HEK293T (cell line): ENCODE data around the gene RANBP2.

Experiments
- L3MBTL2 ChIP-seq: fragments of 450-650 bp; conservative IDR thresholded peaks from 2 replicates; pipeline ENCODE4 v1.6.1; 2016; ENCODE audit warnings: mild to moderate bottlenecking
- LEF1 ChIP-seq: fragments of 450-650 bp; IDR thresholded peaks from 2 replicates; pipeline ENCODE4 v1.6.1; 2017; ENCODE audit warnings: mild to moderate bottlenecking, borderline replicate concordance
- SP1 ChIP-seq: fragments of 450-650 bp; IDR thresholded peaks from 2 replicates; pipeline ENCODE4 v1.6.1; 2017
- ZNF384 ChIP-seq: fragments of 450-650 bp; IDR thresholded peaks from 2 replicates; pipeline ENCODE4 v1.6.1; 2016

DNA sequence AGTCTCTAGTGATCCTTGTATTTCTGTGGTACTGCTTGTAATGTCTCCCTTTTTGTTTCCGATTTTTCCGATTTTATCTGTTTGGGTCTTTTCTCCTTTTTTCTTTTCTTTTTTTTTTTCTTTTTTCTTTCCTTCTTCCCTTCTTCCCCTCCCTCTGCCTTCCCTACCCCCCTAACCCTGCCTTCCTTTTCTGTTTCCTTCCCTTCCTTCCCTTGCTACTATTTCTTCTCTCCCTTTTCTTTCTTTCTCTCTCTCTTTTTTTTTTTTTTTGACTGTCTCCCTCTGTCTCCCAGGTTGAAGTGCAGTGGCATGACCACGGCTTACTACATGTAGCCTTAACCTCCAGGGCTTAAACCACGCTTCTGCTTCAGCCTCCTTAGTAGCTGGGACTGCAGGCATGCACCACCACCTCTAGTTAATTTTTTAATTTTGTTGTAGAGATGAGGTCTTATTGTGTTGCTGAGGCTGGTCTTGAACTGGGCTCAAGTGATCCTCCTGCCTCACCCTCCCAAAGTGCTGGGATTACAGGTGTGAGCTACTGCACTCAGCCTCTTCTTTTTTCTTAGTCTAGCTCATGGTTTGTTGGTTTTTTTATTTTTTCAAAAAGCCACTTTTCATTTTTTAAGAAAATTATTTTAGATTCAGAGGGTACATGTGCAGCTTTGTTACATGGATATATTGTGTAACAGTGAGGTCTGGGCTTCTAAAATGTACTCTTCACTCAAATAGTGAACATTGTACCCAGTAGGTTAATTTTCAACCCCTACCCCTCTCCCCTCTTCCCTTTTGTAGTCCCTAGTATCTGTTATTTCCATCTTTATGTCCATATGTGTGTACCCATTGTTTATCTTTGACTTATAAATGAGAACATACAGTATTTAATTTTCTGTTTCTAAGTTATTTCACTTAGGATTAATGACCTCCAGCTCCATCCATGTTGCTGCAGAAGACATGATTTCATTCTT, 92.0 kb downstream of the RANBP2 start:
- TF ChIP-seq ZNF384 (no peak), L3MBTL2 (no peak), LEF1 (no peak), SP1 (no peak)
